Measurements from ENCODE around the gene TCEAL5. TPM values are rescaled to one million over a fixed set of nuclear protein-coding genes. Genes with fewer than 3 reads are reported as not detected.
"Not testable (repeated sequence)": the region's sequence is repeated elsewhere in the genome, so short reads cannot be mapped to it uniquely, and the experiment has no call there.

The TCEAL5 gene
- under 1 TPM in 1 of 6 donors, not detected in 5; 0.31 TPM for total RNA-seq

GRCh38 chrX:103276581-103277002, at the start of gene TCEAL5:
TSS of gene TCEAL5 (minus strand) at chrX:103276750. CDS start at chrX:103274563, 2,187 bp downstream.
- no peak within 1 kb of the TSS for H3K4me3 ChIP-seq
- no peak for ATAC-seq (ENCODE audit: low FRiP score in 2 of 2)
- WGBS, 2 donors, result 0 to 24% methylated on average over 5 to 17 of the region's 17 CpGs
- H3K9me3 ChIP-seq, result no peaks in the 10 kb centered on the region
- no peak within 1 kb of the TSS for H3K27ac ChIP-seq
- no peaks in the 10 kb centered on the region for H3K36me3 ChIP-seq
- DNase-seq, result no peak
- no peak for TF ChIP-seq EP300 (IDR thresholded peaks at IDR 0.05)
- TF ChIP-seq POLR2AphosphoS5 (IDR thresholded peaks at IDR 0.05), result no peak
- no peak for TF ChIP-seq POLR2A (IDR thresholded peaks at IDR 0.05)
- TF ChIP-seq, protein P1, sequence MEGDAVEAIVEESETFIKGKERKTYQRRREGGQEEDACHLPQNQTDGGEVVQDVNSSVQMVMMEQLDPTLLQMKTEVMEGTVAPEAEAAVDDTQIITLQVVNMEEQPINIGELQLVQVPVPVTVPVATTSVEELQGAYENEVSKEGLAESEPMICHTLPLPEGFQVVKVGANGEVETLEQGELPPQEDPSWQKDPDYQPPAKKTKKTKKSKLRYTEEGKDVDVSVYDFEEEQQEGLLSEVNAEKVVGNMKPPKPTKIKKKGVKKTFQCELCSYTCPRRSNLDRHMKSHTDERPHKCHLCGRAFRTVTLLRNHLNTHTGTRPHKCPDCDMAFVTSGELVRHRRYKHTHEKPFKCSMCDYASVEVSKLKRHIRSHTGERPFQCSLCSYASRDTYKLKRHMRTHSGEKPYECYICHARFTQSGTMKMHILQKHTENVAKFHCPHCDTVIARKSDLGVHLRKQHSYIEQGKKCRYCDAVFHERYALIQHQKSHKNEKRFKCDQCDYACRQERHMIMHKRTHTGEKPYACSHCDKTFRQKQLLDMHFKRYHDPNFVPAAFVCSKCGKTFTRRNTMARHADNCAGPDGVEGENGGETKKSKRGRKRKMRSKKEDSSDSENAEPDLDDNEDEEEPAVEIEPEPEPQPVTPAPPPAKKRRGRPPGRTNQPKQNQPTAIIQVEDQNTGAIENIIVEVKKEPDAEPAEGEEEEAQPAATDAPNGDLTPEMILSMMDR (IDR thresholded peaks at IDR 0.05), result no peak
- no peaks in the 10 kb centered on the region for H3K4me1 ChIP-seq
- no peaks in the 10 kb centered on the region for H3K27me3 ChIP-seq

- no peak for ATAC-seq (ENCODE audit: low FRiP score in 2 of 2)
- H3K9me3 ChIP-seq, result no peaks in the 10 kb centered on the region
- TF ChIP-seq, protein P1 (IDR thresholded peaks at IDR 0.05), result no peak
- TF ChIP-seq EP300 (IDR thresholded peaks at IDR 0.05) (no peak), POLR2AphosphoS5 (IDR thresholded peaks at IDR 0.05) (no peak), POLR2A (IDR thresholded peaks at IDR 0.05) (no peak)
- peaks cover 0 to 14% (median 0%) of the 10 kb centered on the region in 4 donors for H3K27me3 ChIP-seq
- no peaks in the 10 kb centered on the region for H3K36me3 ChIP-seq
- WGBS, 2 donors, result 68 to 82% methylated on average over 3 of the region's 3 CpGs
- DNase-seq, result no peak
- no peak overlapping the region for H3K4me3 ChIP-seq
- H3K4me1 ChIP-seq, result peaks cover 0 to 9% (median 1%) of the 10 kb centered on the region in 4 donors
- H3K27ac ChIP-seq, result no peak overlapping the region
Measured at GRCh38 chrX:103311399-103311780, 34.8 kb upstream of the TCEAL5 start.

GRCh38 chrX:103310555-103311398, 34.2 kb upstream of the TCEAL5 start, which contains the start of gene BEX2:
TSS of gene BEX2 (minus strand) at chrX:103310990. CDS start at chrX:103309976, 1,014 bp downstream.
- WGBS, 2 donors, result 22 to 41% methylated on average over 2 to 51 of the region's 52 CpGs
- Histone ChIP-seq H3K27ac (peak within 1 kb of the TSS in 3 of 4 donors; percentile 51 to 75 (median 63)), H3K4me3 (peak within 1 kb of the TSS; percentile 0 to 60 (median 52)), H3K36me3 (no peaks in the 10 kb centered on the region), H3K27me3 (peaks cover 0 to 14% (median 0%) of the 10 kb centered on the region in 4 donors), H3K9me3 (no peaks in the 10 kb centered on the region), H3K4me1 (peaks cover 0 to 9% (median 1%) of the 10 kb centered on the region in 4 donors)
- DNase-seq (peak; percentile 86 to 94), ATAC-seq (ENCODE audit: low FRiP score in 2 of 2) (peak; percentile 85 to 94)
- TF ChIP-seq, protein P1 (IDR thresholded peaks at IDR 0.05), result no peak
- peak in 1 of 4 donors; percentile 7 for TF ChIP-seq EP300 (IDR thresholded peaks at IDR 0.05)
- TF ChIP-seq POLR2AphosphoS5 (IDR thresholded peaks at IDR 0.05), result peak in 1 of 2 donors; percentile 76
- peak in 3 of 4 donors; percentile 32 to 78 (median 70) for TF ChIP-seq POLR2A (IDR thresholded peaks at IDR 0.05)

GRCh38 chrX:103309860-103310554, 33.5 kb upstream of the TCEAL5 start:
- no peak for DNase-seq
- WGBS, 2 donors, result 53 to 82% methylated on average over 5 to 32 of the region's 32 CpGs
- Histone ChIP-seq H3K4me1 (peaks cover 0 to 9% (median 1%) of the 10 kb centered on the region in 4 donors), H3K4me3 (peak overlapping the region in 3 of 4 donors; percentile 50 to 60 (median 55)), H3K27ac (peak overlapping the region in 3 of 4 donors; percentile 51 to 75 (median 63)), H3K36me3 (no peaks in the 10 kb centered on the region), H3K9me3 (no peaks in the 10 kb centered on the region), H3K27me3 (peaks cover 0 to 14% (median 0%) of the 10 kb centered on the region in 4 donors)
- peak in 1 of 2 donors; percentile 43 for ATAC-seq (ENCODE audit: low FRiP score in 2 of 2)
- TF ChIP-seq, protein P1 (IDR thresholded peaks at IDR 0.05), result no peak
- no peak for TF ChIP-seq POLR2AphosphoS5 (IDR thresholded peaks at IDR 0.05)
- TF ChIP-seq POLR2A (IDR thresholded peaks at IDR 0.05), result no peak
- no peak for TF ChIP-seq EP300 (IDR thresholded peaks at IDR 0.05)

GRCh38 chrX:103305666-103306065, 29.1 kb upstream of the TCEAL5 start:
- H3K4me3 ChIP-seq; ATAC-seq (ENCODE audit: low FRiP score in 2 of 2): not testable (repeated sequence)

More at GRCh38 chrX:103305666-103306065, 29.1 kb upstream of the TCEAL5 start:
- not testable (repeated sequence) for DNase-seq, H3K27ac ChIP-seq, H3K4me1 ChIP-seq, H3K9me3 ChIP-seq, H3K36me3 ChIP-seq
- WGBS, 2 donors, result 83 to 95% methylated on average over 4 of the region's 4 CpGs
- H3K27me3 ChIP-seq, result peaks cover 0 to 11% (median 0%) of the 10 kb centered on the region in 4 donors
